ENCODE results near the gene LILRA6.

LILRA6 gene

GRCh38 chr19:54262470-54262869 lies 19.9 kb upstream of the LILRA6 start:
- Histone ChIP-seq H3K9me3 (ENCODE audit: insufficient read depth, low read depth, low read length) (no peaks in the 10 kb centered on the region), H2AFZ (ENCODE audit: low read length) (no peak overlapping the region), H3K4me3 (ENCODE audit: low read length, poor library complexity, severe bottlenecking) (no peak overlapping the region), H3K9me2 (replicated peaks; ENCODE audit: low read depth, low read length) (no peaks in the 10 kb centered on the region), H3F3A (ENCODE audit: low read depth) (no peaks in the 10 kb centered on the region), H3K4me2 (ENCODE audit: low read depth, low read length, poor library complexity, severe bottlenecking) (no peak overlapping the region), H3K4me1 (ENCODE audit: insufficient read depth, low read length, poor library complexity, severe bottlenecking) (no peaks in the 10 kb centered on the region), H3K36me3 (ENCODE audit: insufficient read depth, low read length) (no peaks in the 10 kb centered on the region), H3K79me2 (ENCODE audit: insufficient read depth, low read length) (no peaks in the 10 kb centered on the region), H4K20me1 (ENCODE audit: insufficient read depth, low read length, poor library complexity, severe bottlenecking) (no peaks in the 10 kb centered on the region), H3K27me3 (ENCODE audit: insufficient read depth, low read length, poor library complexity, severe bottlenecking) (no peaks in the 10 kb centered on the region), H3K9ac (ENCODE audit: low read depth, low read length, poor library complexity, severe bottlenecking) (no peak overlapping the region)
- no peak for TF ChIP-seq EZH2phosphoT487 (IDR thresholded peaks at IDR 0.05; ENCODE audit: borderline replicate concordance)
- TF ChIP-seq CTCF (conservative IDR thresholded peaks at IDR 0.05; ENCODE audit: low read length) = no peak

GRCh38 chr19:54262066-54262465 lies 19.5 kb upstream of the LILRA6 start:
- no peak for TF ChIP-seq CTCF (conservative IDR thresholded peaks at IDR 0.05; ENCODE audit: low read length)
- TF ChIP-seq EZH2phosphoT487 (IDR thresholded peaks at IDR 0.05; ENCODE audit: borderline replicate concordance) = no peak
- Histone ChIP-seq H4K20me1 (ENCODE audit: insufficient read depth, low read length, poor library complexity, severe bottlenecking) (no peaks in the 10 kb centered on the region), H3K36me3 (ENCODE audit: insufficient read depth, low read length) (no peaks in the 10 kb centered on the region), H3K9me2 (replicated peaks; ENCODE audit: low read depth, low read length) (no peaks in the 10 kb centered on the region), H3K4me2 (ENCODE audit: low read depth, low read length, poor library complexity, severe bottlenecking) (no peak overlapping the region), H2AFZ (ENCODE audit: low read length) (no peak overlapping the region), H3K27me3 (ENCODE audit: insufficient read depth, low read length, poor library complexity, severe bottlenecking) (no peaks in the 10 kb centered on the region), H3K9ac (ENCODE audit: low read depth, low read length, poor library complexity, severe bottlenecking) (no peak overlapping the region), H3K79me2 (ENCODE audit: insufficient read depth, low read length) (no peaks in the 10 kb centered on the region), H3F3A (ENCODE audit: low read depth) (no peaks in the 10 kb centered on the region), H3K9me3 (ENCODE audit: insufficient read depth, low read depth, low read length) (no peaks in the 10 kb centered on the region), H3K4me1 (ENCODE audit: insufficient read depth, low read length, poor library complexity, severe bottlenecking) (no peaks in the 10 kb centered on the region), H3K4me3 (ENCODE audit: low read length, poor library complexity, severe bottlenecking) (no peak overlapping the region)

GRCh38 chr19:54257116-54257480 lies 14.5 kb upstream of the LILRA6 start, which contains the start of gene LILRB5:
Gene LILRB5, minus strand, starts transcription at chr19:54257273. Its CDS starts 80 bp downstream, at chr19:54257193.
- H3K27me3 ChIP-seq (ENCODE audit: insufficient read depth, low read length, poor library complexity, severe bottlenecking) = no peaks in the 10 kb centered on the region

More at GRCh38 chr19:54257116-54257480, 14.5 kb upstream of the LILRA6 start, which contains the start of gene LILRB5:
- Histone ChIP-seq H3K79me2 (ENCODE audit: insufficient read depth, low read length) (no peaks in the 10 kb centered on the region), H3K4me1 (ENCODE audit: insufficient read depth, low read length, poor library complexity, severe bottlenecking) (no peaks in the 10 kb centered on the region), H3K4me3 (ENCODE audit: low read length, poor library complexity, severe bottlenecking) (no peak within 1 kb of the TSS), H2AFZ (ENCODE audit: low read length) (no peak within 1 kb of the TSS), H3K9me2 (replicated peaks; ENCODE audit: low read depth, low read length) (no peaks in the 10 kb centered on the region), H3K9me3 (ENCODE audit: insufficient read depth, low read depth, low read length) (no peaks in the 10 kb centered on the region), H4K20me1 (ENCODE audit: insufficient read depth, low read length, poor library complexity, severe bottlenecking) (no peaks in the 10 kb centered on the region), H3K4me2 (ENCODE audit: low read depth, low read length, poor library complexity, severe bottlenecking) (no peak within 1 kb of the TSS), H3K9ac (ENCODE audit: low read depth, low read length, poor library complexity, severe bottlenecking) (no peak within 1 kb of the TSS), H3F3A (ENCODE audit: low read depth) (no peaks in the 10 kb centered on the region), H3K36me3 (ENCODE audit: insufficient read depth, low read length) (no peaks in the 10 kb centered on the region)
- TF ChIP-seq CTCF (conservative IDR thresholded peaks at IDR 0.05; ENCODE audit: low read length) (no peak), EZH2phosphoT487 (IDR thresholded peaks at IDR 0.05; ENCODE audit: borderline replicate concordance) (no peak)
